SK-N-SH treated with all-trans-retinoic acid at 6 μM for 48 hours (cell line): Measurements from ENCODE around the gene SORCS3.

ENCODE experiments used
- OSR1 ChIP-seq: fragments of 250-450 bp; sonication (Bioruptor Pico); IDR thresholded peaks from 2 replicates; pipeline ENCODE4 v1.8.0; 2022; ENCODE audit warnings: moderate library complexity, mild to moderate bottlenecking, inconsistent platforms
- TF ChIP-seq, protein P1 (sequence below): fragments of 250-450 bp; sonication (Bioruptor Pico); IDR thresholded peaks from 2 replicates; pipeline ENCODE4 v1.5.1; 2021; ENCODE audit warnings: mild to moderate bottlenecking, moderate library complexity

The SORCS3 gene

DNA sequence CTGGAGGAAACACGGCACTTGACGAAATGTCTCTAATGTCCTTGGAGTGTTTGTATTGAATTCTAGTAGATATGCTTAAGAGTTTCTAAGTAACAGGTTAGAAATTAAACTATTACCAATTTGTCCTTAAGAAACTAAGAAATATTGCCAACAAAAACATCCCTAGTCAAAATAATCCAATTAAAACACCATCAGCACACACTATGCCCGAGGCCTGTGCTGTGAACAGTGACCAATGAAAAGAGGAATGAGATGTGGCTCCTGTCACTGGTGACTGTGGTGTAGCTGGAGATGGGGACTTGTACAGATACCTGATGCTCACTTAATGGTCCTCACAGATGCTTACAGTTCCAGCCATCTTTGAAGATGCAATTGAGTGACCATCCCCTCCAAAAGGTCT is 651.1 kb downstream of the SORCS3 start (continued):
- TF ChIP-seq, protein P1, sequence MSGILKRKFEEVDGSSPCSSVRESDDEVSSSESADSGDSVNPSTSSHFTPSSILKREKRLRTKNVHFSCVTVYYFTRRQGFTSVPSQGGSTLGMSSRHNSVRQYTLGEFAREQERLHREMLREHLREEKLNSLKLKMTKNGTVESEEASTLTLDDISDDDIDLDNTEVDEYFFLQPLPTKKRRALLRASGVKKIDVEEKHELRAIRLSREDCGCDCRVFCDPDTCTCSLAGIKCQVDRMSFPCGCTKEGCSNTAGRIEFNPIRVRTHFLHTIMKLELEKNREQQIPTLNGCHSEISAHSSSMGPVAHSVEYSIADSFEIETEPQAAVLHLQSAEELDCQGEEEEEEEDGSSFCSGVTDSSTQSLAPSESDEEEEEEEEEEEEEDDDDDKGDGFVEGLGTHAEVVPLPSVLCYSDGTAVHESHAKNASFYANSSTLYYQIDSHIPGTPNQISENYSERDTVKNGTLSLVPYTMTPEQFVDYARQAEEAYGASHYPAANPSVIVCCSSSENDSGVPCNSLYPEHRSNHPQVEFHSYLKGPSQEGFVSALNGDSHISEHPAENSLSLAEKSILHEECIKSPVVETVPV: no peak
- no peak for TF ChIP-seq OSR1
